ENCODE data around the gene ACTL6B. TPM values are rescaled to one million over a fixed set of nuclear protein-coding genes. Genes with fewer than 3 reads are reported as not detected.

The ACTL6B gene
- total RNA-seq, 1 experiment from 2014 or later, result not detected

DNA sequence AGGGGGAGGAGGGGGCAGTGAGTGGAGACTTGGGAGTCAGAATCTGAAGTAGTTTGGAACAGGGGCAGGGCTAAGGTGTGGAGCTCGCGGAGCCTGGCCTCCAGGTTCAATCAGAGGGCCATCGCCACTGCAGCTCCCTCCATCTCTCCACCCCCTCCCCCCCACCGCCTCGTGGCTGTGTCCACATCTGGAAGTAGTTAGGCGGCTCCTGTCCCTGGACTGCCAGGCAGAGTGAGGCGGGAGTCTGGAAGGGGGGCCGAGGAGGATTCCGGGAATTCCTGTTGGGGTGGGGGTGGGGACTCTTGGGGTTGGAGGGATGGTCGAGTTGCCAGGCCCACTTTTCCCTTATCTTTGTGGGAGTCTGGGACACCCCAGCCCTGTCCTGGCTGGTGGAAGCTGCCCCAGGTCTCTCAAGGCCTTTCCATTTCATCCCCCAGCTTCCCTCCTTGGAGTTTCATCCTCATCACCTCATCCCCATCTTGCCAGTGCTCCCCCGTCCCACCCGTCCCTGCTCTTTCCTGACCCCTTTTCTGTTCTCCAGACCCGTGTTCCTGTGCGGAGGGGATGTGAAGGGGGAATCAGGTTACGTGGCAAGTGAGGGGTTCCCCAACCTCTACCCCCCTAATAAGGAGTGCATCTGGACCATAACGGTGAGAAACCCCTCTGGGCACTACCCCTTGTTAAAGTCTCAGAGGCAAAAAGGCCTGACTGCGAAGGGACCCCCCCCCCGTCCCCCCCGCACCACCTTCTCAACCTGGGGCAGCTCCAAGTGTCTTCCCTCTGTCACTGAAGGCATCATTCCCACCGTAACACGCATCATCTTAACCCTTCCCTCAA is 53.1 kb downstream of the ACTL6B start:
- H4K20me1 ChIP-seq (ENCODE audit: low read length), result no peaks in the 10 kb centered on the region
- no peak overlapping the region for H3K27ac ChIP-seq (ENCODE audit: low read length)
- H2AFZ ChIP-seq (ENCODE audit: low read length), result peak overlapping the region; percentile 74; the same call in 1 of the 2 replicates
- H3K4me2 ChIP-seq (ENCODE audit: low read length), result peak overlapping the region; percentile 82
- ChIA-PET CTCF (interaction anchor here (0.6 kb wide), 1 partner anchor 18 kb away, joined by 3 read pairs; no protein-coding TSS in a partner anchor), POLR2A (ENCODE audit: unreplicated experiment) (no interaction called here)
- H3K4me1 ChIP-seq (ENCODE audit: insufficient read depth, low read length), result peaks cover 24% of the 10 kb centered on the region
- H3K9ac ChIP-seq (ENCODE audit: low read length), result no peak overlapping the region
- H3K4me3 ChIP-seq (ENCODE audit: low read length), result no peak overlapping the region
- H3K9me3 ChIP-seq (ENCODE audit: low read length), result no peaks in the 10 kb centered on the region
- ATAC-seq, result no peak
- intact Hi-C loops (cut with micrococcal nuclease), result no loop called here
- H3F3A ChIP-seq (ENCODE audit: low read length, unreplicated experiment), result no peaks in the 10 kb centered on the region
- no TSS peak for BruUV-seq (replicated peaks)
- H3K36me3 ChIP-seq (ENCODE audit: low read depth, low read length), result no peaks in the 10 kb centered on the region
- H3K79me2 ChIP-seq (ENCODE audit: low read length), result no peaks in the 10 kb centered on the region
- H3K9me2 ChIP-seq (replicated peaks; ENCODE audit: low read length), result no peaks in the 10 kb centered on the region
- TF ChIP-seq EZH2 (IDR thresholded peaks at IDR 0.05; ENCODE audit: low read length, unreplicated experiment) (no peak), EZH2phosphoT487 (IDR thresholded peaks at IDR 0.05; ENCODE audit: borderline replicate concordance, low read length) (no peak)
- TF ChIP-seq, protein P1, sequence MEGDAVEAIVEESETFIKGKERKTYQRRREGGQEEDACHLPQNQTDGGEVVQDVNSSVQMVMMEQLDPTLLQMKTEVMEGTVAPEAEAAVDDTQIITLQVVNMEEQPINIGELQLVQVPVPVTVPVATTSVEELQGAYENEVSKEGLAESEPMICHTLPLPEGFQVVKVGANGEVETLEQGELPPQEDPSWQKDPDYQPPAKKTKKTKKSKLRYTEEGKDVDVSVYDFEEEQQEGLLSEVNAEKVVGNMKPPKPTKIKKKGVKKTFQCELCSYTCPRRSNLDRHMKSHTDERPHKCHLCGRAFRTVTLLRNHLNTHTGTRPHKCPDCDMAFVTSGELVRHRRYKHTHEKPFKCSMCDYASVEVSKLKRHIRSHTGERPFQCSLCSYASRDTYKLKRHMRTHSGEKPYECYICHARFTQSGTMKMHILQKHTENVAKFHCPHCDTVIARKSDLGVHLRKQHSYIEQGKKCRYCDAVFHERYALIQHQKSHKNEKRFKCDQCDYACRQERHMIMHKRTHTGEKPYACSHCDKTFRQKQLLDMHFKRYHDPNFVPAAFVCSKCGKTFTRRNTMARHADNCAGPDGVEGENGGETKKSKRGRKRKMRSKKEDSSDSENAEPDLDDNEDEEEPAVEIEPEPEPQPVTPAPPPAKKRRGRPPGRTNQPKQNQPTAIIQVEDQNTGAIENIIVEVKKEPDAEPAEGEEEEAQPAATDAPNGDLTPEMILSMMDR (conservative IDR thresholded peaks at IDR 0.05; ENCODE audit: low read depth, low read length), result no peak
- H3K27me3 ChIP-seq (ENCODE audit: low read length), result no peaks in the 10 kb centered on the region
- DNase-seq, result no peak

DNA sequence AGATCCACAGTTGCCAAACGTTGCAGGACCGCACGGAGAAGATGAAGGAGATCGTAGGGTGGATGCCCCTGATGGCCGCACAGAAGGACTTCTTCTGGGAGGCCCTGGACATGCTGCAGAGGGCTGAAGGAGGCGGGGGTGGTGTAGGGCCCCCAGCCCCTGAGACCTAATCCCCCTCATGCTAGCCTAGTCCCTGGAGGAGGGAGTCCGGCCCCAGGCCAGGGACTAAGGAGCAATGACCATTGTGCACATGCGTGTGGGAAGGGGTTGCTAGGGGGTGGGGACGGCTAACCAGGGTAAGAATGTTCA is 55.6 kb downstream of the ACTL6B start:
- DNase-seq (no peak), ATAC-seq (no peak)
- intact Hi-C loops (cut with micrococcal nuclease), result no loop called here
- BruUV-seq (replicated peaks), result no TSS peak
- no peaks in the 10 kb centered on the region for H3K36me3 ChIP-seq (ENCODE audit: low read depth, low read length)
- CTCF ChIA-PET, result no interaction called here
- H3K27me3 ChIP-seq (ENCODE audit: low read length), result no peaks in the 10 kb centered on the region
- H2AFZ ChIP-seq (ENCODE audit: low read length), result no peak overlapping the region
- H3K27ac ChIP-seq (ENCODE audit: low read length), result no peak overlapping the region
- H4K20me1 ChIP-seq (ENCODE audit: low read length), result no peaks in the 10 kb centered on the region
- TF ChIP-seq EZH2phosphoT487 (IDR thresholded peaks at IDR 0.05; ENCODE audit: borderline replicate concordance, low read length), result no peak
- TF ChIP-seq EZH2 (IDR thresholded peaks at IDR 0.05; ENCODE audit: low read length, unreplicated experiment), result no peak
- TF ChIP-seq, protein P1 (conservative IDR thresholded peaks at IDR 0.05; ENCODE audit: low read depth, low read length), result no peak
- H3K9me2 ChIP-seq (replicated peaks; ENCODE audit: low read length), result no peaks in the 10 kb centered on the region
- no peaks in the 10 kb centered on the region for H3K9me3 ChIP-seq (ENCODE audit: low read length)
- no peaks in the 10 kb centered on the region for H3K79me2 ChIP-seq (ENCODE audit: low read length)
- H3K4me2 ChIP-seq (ENCODE audit: low read length), result no peak overlapping the region
- H3K9ac ChIP-seq (ENCODE audit: low read length), result no peak overlapping the region
- POLR2A ChIA-PET (ENCODE audit: unreplicated experiment), result no interaction called here
- H3K4me1 ChIP-seq (ENCODE audit: insufficient read depth, low read length), result peaks cover 12% of the 10 kb centered on the region
- no peak overlapping the region for H3K4me3 ChIP-seq (ENCODE audit: low read length)
- H3F3A ChIP-seq (ENCODE audit: low read length, unreplicated experiment), result no peaks in the 10 kb centered on the region

Measured in PC-3 (cell line).